GF-D8 (cell line): ENCODE data around the gene RNF144A.

Source experiments
- DNase-seq: peaks from one replicate; lab custom pipeline; 2025; lab: John Stamatoyannopoulos, UW

RNF144A gene

DNA sequence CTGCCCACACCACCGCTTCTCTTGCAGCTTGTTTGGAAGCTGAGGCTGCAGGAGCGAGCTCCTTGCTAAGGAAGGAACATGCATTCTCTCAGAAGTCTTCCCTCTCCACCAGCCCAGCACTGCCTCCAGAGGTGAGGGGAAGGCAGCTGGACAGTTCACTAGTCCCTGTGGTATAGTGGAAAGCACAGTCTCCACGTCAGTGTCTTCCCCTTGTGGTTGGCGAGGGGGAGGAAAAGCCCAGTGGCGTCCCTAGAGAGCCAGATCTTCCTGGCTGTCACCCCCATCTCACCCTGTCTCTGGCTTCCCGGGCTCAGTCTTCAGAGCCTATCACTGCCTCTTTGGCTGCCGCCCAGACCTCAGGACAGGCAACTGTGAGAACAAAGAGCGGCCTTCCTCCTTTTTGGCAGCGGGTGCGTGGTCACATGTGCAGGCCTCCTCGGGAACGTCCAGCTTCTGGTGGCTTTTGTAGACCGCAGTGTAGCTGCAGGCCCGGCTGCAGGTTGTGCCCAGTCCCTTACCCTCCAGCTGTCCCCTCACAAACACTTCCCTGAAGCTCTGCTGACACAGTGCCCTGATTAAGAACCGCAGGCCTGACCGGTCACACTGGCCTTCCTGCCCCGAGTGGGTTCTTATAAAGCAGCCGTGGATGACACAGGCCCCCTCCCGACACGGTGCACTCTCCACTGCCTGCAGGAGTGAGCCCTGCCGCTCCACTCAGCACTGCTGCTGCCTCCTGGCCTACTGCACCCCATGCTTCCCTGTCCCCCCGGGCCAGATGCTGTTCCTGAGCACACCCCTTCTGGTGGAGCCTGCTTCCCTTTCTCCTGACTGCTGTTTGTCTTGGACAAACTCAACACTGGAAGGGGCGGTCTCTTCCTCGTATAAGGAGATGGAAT lies 90.9 kb downstream of the RNF144A start:
- peak; percentile 96 for DNase-seq

DNA sequence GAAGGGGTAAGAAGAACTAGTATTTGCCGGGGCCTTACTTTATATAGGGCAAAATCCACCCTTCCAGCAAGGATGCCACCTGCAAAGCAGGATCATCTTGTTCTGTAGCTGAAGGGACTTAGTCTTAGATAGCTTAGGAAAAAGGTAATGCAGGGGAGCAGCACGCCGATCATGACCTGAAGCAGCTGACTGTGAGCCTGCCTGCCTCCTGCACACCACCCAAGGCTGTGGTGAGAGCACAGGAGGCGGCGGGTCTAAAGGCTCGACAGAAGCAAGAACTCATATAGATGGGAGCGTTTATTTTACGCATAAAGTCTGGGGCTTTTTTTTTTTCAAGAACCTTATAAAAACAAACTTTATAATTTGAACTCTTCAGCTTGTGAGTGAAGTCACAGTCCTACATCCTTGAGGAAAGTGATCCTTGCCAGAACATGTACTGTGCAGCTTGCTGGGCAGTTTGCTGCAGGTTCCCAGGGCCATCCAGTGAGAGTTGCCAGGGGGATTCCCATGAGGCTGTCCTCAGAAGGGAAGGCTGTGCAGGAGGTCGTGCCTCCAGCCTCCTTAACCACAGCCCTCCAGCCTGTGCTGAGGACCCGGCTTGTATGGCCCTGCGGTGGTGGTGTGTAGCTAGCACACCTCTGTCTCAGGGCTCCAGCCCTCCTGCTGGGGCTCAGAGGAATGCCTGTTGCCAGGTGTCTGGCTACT lies 92.1 kb downstream of the RNF144A start:
- DNase-seq: no peak

DNA sequence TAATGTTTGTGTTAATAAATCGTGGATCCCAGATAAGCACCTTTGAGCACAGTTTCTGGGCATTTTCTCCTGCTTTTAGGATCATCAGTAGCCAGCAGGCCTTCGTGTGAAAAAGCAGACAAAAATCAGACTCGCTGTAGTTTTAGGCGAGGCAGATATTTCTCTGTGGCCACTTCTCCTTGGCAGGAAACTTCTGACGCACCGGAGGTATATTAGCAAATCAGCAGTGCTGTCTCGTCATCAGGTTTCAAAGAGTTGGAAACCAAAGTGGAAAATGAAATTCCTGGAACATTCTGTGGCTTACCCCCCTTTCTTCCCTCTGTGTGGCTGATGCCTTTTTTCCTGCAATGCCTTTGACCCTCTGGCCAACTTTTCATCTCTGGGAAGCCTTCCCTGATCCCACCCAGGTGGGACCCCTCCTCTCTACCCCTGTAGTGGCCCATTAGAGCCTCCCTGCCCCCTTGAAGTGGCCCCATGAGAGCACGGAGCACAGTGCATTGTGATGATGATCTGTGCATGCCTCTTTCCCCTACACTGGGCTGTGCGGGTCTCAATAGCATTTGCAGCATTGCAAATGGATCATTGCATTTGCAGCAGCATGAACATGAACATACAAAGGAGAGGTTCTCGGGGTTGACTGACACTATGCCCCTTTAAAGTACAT lies 93.3 kb downstream of the RNF144A start:
- no peak for DNase-seq

DNA sequence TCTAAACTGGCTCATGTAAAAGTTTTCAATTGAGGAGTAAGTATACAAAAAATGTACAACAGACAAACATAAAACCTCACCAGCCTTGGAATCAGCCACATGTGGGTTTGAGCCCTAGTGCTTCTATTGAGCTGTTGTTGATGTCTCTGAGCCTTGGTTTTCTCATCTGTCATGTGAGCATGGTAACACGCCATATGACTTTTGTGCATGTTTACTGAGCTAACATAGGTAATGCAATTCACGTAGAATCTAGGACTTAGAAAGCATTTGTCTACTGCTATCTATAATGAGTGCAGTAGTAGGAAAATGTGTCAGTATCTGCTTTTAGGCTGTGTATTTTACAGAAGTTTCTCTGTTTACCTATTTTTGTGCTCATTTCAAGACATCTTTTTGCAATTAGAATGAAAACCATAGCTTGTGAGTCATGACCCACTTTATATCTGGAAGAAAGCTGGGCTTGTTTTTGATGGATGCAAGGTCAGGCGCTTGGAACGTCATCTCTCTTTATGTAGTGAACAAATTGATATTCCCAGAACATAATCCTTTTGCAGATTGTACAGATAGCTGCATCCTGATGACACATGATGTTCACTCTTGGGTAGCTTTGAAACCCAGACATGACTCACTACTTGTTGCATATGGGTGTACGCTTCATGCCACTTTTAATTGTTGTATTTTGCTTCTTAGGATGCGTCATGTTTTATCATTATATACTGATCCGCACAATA lies 94.3 kb downstream of the RNF144A start:
- DNase-seq: no peak

- DNase-seq: no peak
These were observed 95.0 kb downstream of the RNF144A start for GRCh38 chr2:7012141-7012764.

GRCh38 chr2:7013471-7014160 lies 96.4 kb downstream of the RNF144A start:
- DNase-seq: no peak

DNA sequence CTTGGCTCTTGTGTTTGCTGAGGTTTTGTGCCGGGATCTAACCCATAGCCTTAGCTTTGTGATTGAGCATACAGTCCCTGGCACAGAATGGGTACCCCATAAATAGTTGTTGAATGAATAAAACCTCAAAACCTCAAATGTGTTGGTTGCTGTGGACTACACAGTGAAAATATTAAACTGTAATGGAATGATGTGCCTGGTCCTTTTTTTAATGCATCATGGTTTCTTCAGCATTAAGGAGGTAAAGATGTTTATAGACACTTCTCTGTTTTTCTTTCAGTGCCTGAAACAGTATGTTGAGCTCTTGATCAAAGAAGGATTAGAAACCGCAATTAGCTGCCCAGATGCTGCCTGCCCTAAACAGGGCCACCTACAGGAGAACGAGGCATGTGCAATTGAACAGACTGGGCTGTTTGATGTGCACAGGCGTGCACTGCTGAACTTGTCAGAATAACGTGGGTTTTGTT lies 97.0 kb downstream of the RNF144A start:
- no peak for DNase-seq

DNA sequence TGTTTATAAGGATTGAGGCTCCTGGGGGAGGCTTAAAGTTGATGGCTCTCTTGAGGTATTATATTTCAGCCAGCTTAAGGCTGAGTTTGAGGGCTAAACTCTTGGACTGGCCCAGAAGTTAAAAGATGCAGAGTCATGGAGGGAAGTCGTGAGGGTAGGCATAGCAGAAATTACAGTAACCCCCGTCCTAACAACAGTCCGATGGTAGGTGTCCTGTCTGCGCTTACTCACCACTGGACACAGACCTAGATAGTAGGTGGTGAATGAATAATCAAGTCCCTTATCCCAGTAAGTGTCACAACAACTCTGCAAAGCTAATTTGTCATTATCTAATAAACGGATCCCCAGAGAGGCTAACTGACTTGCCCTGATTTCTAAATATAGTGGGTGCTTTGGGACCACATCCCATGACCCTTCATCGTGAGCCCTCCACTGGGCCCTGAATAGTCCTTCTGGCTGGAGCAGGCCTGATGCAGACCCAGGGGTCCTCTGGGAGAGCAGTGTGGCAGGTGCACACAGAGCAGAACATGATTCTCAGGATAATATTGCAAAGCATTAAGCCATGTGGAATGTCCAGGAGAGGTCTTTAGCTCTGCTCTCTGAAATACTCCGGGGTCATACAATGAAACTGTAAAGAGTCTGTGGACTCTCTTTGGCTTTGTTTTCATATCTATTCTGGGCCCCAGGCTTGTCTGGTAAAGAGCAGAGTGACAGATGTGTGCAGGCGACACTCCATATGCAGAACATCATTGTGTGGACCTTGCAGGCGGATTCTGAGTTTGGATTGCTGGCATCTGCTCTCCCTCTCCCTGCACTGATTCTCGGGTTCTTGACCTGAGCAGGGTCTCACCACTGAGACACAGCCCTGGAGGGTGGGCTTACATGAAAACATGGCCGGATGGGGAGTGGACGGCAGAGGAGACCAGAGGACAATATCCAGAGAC lies 98.1 kb downstream of the RNF144A start:
- DNase-seq: no peak

DNA sequence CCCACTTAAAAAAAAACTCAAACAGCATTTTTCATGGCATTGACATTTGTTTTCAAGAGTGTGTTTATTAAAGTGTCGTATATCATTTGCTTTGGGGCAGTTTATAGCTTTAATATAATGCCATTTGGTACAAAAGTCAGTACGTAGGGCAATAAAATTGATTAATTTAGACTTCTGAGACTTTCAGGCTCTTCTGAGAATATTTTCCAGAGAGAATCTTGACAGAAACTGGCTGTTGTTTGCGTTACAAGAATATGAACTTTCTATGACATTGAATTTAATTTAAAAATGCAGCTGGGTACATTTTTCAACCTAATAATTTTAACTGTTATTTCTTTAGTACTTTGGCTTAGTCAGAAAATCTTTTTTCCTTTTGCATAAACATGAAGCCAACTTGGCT lies 98.9 kb downstream of the RNF144A start:
- DNase-seq: no peak

- DNase-seq: no peak
These were observed 99.5 kb downstream of the RNF144A start for GRCh38 chr2:7016601-7017211.

GRCh38 chr2:7017671-7018281 lies 100.6 kb downstream of the RNF144A start:
- DNase-seq: no peak

GRCh38 chr2:7018282-7018701 lies 101.1 kb downstream of the RNF144A start:
- DNase-seq: no peak

- no peak for DNase-seq
These were observed 101.6 kb downstream of the RNF144A start for GRCh38 chr2:7018767-7019166.

- no peak for DNase-seq
These were observed 102.0 kb downstream of the RNF144A start for GRCh38 chr2:7019191-7019590.

GRCh38 chr2:7020059-7020458 lies 102.8 kb downstream of the RNF144A start:
- no peak for DNase-seq

GRCh38 chr2:7020468-7020867 lies 103.3 kb downstream of the RNF144A start:
- no peak for DNase-seq

DNA sequence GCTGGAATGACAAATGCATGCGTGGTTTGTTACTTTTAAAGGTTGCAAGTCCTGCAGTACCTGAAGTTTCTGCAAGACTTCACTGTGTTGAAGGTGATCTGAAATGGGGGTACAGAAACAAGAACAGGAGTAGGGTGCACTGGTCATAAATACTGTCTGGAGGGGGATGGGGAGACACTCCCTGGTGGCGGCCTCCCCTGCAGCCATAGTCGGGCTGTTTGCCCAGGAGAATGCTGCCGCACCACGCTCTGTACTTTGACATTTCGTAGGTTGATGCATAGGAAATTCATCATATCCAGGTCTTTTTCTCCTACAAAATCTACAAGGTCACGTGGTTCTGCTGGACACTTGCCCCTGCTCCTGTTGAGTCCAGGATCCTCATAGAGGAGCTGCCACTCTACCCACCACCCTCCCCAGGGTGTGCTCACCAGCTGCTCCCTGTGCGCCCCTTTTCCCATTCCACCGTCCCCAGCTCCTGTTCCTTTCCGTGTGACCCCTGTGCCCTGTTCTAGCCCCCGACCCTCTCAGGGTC lies 103.8 kb downstream of the RNF144A start:
- no peak for DNase-seq
